Transverse colon (tissue), 3 donors: ENCODE results near the gene OSBPL7.

Source experiments
- CTCF ChIP-seq, 5 experiments: fragments of 200-600 bp in 3 of 5; fragments of 450-650 bp in 2 of 5; sonication (generic) in 3 of 5; IDR thresholded peaks; 1 replicate in 2 of 5; 2 replicates in 3 of 5; pipeline ENCODE4 v1.5.1; 2016 to 2017; ENCODE audit warnings: antibody characterized with exemption in 5 of 5, inconsistent platforms in 3 of 5, mild to moderate bottlenecking in 2 of 5, moderate library complexity in 1 of 5
- POLR2A ChIP-seq: fragments of 450-650 bp; IDR thresholded peaks from one replicate; pipeline ENCODE4 v1.6.1; 2016; ENCODE audit warnings: antibody characterized with exemption, mild to moderate bottlenecking, moderate library complexity

DNA sequence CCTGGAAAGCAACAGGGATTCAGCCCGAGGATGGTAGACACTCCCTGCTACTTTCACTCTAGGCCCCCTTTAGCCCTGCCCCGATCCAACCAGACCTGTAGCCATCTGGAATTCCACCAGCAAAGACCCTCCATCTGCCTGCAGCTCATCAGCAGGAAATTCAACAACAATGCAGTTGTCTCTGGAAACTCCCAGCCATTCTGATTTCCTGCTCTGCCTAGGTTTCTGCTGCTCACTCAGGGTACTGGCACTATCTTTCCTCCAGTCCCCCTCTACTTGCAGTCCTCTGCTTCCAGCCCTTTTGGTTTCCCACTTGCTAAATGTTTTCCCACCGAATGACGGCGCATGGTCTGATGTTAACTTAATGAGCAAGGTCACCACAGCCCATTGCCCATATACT lies 32.0 kb upstream of the OSBPL7 start:
- TF ChIP-seq POLR2A (no peak), CTCF (IDR thresholded peaks at IDR 0.05) (no peak)
